RKO (cell line): ENCODE results near the gene PCAT6.
A peak's percentile ranks its signal among the peaks of the same experiment; 100 is the strongest.

ENCODE experiments used
- DNase-seq: peaks from one replicate; pipeline ENCODE4 v3.0.0-alpha.2; 2016; ENCODE audit warnings: low spot score

The PCAT6 gene

DNA sequence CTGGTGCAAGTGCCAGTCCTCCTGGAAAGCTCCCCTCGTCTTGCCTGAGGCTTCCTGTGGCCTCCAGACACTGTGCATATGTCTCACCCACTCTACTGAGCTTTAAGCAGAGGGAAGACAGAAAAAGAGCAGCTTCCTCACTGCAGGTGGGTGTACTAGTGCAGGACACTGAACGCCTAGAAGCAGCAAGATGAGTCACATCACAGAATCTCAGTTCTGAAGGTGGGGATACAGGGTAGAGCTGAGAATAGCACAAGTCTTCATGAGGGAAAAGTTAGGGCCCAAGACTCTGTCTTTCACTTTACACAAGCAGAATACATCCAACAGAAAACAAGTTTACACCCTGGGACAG is 37.4 kb downstream of the PCAT6 start:
- DNase-seq: no peak

DNA sequence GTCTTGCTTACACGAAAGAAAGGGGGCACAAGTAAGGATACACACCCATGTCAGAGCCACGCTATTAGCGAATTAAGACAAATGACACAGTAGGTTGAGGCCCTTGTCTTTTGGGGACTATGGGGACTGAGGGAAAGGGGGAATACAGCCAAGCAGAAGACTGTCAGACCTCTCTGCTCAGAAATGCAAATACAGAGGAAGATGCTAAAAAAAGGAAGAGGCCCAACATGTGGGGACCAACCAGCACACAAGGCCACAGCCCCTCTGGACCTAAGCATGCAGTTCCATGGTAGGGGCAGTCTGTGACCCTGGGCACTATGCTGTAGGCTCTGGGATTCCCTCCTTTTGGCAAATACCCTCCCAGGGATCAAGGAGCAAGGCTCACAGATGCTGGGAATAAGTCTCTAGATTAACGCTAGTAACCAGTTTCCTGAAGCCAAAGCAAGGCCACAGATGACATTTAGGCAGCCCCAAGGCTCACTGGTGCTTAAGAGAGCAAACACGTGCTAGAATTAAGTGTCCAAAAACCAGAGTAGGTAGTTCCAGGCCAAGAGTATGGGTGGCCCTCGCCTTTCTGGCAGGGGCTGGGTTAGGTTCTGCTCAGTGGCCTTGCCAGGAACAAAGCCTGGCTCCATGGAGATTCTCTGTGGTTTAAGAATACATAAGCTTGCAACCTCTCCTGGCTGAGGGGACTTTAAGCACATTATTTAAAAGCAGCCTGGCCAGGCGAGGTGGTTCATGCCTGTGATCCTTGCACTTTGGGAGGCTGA is 40.0 kb downstream of the PCAT6 start:
- DNase-seq: no peak

DNA sequence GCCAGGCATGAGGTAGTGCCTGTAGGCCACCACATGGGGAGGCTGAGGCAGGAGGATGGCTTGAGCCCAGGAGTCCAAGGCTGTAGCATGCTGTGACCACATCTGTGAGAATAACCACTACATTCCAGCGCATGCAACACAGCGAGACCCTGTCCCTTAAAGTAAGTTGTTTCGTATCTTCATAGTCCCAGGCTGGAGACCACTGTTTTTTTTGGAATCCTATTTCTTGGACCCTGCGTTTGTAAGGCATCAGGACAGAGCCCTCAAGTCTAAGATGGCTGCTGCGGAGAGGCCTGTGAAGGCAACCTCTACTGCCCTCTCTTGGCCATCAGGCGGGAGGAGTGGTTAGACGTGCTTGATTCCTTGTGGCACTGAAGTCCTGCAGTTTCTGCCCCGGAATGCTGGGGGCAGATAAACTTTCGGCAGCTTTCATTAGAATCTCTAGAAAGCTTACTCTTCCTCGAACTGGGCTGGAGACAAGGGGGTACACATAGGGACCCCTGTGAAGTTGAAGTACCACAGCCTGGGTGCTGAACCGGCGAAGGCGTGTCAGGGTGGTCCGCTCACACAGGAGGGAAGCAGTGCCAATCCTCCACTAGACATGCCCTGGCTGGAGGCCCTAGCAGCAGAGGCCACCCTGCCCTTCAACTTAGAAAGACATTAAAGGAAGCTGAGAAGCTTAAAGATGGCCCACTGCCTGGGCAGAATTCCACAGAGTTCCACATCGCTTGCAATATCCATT is 41.6 kb downstream of the PCAT6 start:
- DNase-seq: peak; percentile 58

DNA sequence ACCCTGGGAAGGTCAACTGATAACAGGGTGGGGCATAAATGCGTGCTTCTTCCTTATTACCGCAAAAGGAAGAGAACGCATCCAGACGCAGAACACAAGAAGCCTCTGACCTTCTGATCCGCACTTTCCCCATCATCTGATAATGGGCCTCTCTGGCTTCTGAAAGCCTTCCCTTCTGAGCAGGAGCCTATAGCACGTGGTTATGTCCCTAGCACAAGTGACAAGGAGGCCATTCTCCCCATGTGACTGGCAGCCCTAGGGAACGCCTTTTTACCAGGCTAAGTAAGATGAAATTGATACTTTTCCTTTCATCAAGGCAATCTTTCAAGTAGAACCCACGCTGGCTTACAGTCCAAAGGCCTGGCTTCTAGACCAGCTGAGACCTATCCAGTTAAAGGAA is 44.0 kb downstream of the PCAT6 start:
- no peak for DNase-seq

DNA sequence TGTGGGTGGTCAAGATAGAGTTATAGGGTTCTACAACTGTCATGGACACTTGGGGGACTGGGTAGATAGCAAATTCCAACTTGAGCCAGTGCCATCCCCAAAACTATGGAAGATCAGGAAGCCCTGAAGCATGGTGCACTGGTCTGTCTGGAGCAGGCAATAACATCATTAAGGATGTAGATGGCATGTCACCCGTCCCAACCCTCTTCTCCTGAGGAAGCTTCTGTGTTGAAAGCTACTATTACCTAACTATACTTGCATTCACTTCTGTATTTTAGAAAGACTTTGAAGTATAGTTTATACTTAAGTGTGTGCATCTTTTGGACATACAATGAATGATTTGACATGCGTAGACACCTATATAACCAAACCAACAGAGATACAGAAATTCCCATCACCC is 45.3 kb downstream of the PCAT6 start:
- DNase-seq: no peak

DNA sequence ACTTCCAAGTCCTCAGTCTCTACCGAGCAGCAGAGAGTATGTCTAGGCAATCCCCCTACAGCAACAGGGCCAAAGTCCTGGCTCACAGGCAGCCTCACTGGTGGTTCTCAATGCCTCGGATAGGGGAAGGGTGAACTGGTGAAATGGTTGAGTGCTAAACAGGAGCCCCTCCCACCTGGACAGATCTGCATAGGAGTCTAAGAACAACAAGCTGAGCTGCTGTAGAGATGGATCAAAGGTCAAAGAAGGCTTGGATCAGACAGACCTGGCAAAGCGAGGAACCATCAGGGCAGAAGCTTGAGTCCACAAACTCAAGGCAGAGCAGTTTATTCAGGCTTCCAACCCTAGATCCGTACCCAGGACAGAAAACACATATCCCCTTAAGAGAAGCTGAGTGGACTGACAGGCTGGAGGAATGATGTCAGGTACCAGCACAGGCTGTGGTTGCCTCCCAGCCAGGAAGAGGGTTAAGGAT is 46.4 kb downstream of the PCAT6 start:
- no peak for DNase-seq

DNA sequence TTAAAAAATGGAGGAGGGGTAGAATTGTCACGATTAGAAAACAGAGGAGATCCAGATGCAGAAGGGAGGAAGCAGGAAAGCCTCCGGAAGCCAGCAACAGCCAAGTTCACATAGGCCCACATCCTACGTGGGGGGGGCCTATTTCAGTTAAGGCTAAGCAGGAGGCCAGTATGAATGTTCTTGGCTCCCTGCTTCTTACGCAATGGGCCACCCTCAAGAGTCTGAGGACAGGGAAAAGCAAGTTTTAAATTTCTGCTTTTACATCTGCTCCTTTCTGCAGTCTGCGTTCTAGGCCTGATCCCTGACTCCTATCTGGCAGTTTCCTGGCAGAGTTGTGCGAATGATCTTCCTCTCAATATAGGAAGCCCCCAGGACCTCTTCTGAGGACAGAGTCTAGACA is 47.6 kb downstream of the PCAT6 start:
- DNase-seq: no peak

DNA sequence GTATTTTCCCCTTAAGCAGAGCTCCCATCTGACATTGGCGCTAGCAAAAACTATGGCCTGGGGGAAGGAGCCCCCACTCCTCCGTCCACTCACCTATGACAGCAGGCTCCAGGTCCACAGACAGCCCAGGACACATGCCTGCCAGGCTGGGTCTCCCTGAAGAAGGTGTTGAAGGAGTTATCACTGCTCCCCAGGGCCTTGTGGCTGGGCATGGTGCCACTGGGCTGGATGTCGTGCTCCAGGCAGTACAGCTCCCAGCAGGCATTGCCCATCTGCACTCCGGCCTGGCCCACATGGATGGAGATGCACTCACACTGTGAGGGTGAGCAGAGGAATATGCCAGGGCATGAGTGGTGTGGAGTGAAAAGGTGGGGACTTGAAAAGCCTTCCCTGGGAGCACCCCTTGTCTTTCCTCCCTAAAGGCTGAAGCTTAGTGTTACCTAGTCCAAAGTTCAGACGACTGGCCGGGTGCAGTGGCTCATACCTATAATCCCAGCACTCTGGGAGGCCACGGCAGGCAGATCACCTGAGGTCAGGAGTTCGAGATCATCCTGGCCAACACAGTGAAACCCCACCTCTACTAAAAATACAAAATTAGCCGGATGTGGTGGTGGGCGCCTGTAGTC is 48.1 kb downstream of the PCAT6 start:
- DNase-seq: no peak

DNA sequence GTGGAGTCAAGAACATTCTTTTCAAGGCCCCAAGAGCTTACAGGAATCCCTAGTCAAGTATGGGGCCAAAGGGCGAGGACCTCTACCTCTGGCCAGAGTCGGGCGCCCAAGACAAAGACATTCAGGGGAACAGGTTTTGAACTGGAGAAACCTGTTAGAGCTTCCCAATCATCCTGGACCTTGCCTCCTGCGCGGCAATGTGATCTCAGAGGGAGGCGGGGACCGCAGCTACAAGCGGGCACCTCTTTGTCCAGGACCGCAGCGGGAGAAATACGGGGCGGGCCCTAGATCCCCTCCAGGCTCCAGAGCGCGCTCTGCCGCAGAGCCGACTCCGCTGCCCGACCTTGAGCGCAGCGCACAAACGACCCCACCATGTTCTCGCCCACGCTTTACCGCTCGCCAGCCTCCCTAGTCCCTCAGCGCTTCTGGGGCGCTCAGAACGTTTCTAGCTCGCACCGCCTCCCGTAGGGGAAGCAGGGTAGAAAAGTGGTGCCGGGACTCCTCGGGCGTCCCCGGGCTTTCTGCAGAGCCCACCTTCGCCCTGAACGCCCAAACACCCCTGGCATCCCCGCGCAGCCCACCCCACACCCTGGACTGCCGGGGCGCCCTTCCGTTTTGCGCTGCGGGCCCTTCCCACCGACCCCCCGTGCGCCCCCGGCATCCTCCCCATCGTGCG is 50.1 kb downstream of the PCAT6 start:
- peak; percentile 61 for DNase-seq
